Glutamatergic neuron (in vitro differentiated cells): ENCODE results near the gene TPSD1. TPM values are rescaled to one million over a fixed set of nuclear protein-coding genes. Genes with fewer than 3 reads are reported as not detected.

Experiments used
- DNase-seq: peaks from one replicate; pipeline ENCODE4 v3.0.0; 2022
- H3K27ac Mint-ChIP-seq: one replicate; pipeline ENCODE4 v1.8.0; 2020; ENCODE audit warnings: mild to moderate bottlenecking, mixed read lengths, inconsistent platforms; ENCODE audit not compliant: unreplicated experiment
- H3K27me3 Mint-ChIP-seq: one replicate; pipeline ENCODE4 v1.8.0; 2020; ENCODE audit warnings: mild to moderate bottlenecking, moderate library complexity, mixed read lengths, inconsistent platforms; ENCODE audit not compliant: unreplicated experiment
- H3K36me3 Mint-ChIP-seq: one replicate; pipeline ENCODE4 v1.8.0; 2020; ENCODE audit warnings: mild to moderate bottlenecking, mixed read lengths, inconsistent platforms; ENCODE audit not compliant: unreplicated experiment
- H3K4me1 Mint-ChIP-seq: one replicate; pipeline ENCODE4 v1.8.0; 2020; ENCODE audit warnings: mild to moderate bottlenecking, low read depth, mixed read lengths, inconsistent platforms; ENCODE audit not compliant: unreplicated experiment
- H3K4me3 Mint-ChIP-seq: one replicate; pipeline ENCODE4 v1.8.0; 2020; ENCODE audit warnings: mild to moderate bottlenecking, mixed read lengths, inconsistent platforms; ENCODE audit not compliant: unreplicated experiment
- H3K9me3 Mint-ChIP-seq: one replicate; pipeline ENCODE4 v1.8.0; 2020; ENCODE audit warnings: mild to moderate bottlenecking, moderate library complexity, mixed read lengths, inconsistent platforms; ENCODE audit not compliant: unreplicated experiment
- CTCF ChIP-seq: fragments of 200-600 bp; sonication (generic); IDR thresholded peaks from one replicate; pipeline ENCODE4 v1.5.0; 2021; ENCODE audit not compliant: partially characterized antibody, unreplicated experiment
- total RNA-seq: library from RNA; stranded (reverse); fragmentation: NEBNext Ultra II Directional; extraction: Animal tissue kit (Norgen Biotek cat#: 25700); gene quantifications from one replicate; pipeline ENCODE4 v1.2.1, GENCODE V29; 2021; ENCODE audit not compliant: unreplicated experiment

The TPSD1 gene
- total RNA-seq, 1 donor from 2014 or later = not detected

DNA sequence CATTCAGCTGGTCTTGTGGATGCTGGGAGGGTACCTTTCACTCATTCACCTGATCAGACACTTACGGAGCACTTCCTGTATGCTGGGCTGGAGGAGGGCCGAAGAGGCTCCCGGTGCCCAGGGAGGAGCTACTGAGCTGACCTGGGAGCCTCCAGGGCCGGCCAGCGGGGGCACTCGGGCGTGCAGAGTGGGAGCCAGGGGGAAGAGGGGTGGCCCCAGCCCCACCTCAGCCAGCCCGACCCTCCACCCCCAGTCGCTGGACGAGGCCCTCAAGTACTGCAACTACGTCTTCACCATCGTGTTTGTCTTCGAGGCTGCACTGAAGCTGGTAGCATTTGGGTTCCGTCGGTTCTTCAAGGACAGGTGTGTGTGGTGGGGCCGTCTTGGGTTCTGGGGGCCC lies 41.1 kb upstream of the TPSD1 start:
- H3K27me3 Mint-ChIP-seq = peaks cover 4% of the 10 kb centered on the region
- no peak for TF ChIP-seq CTCF
- no peak for DNase-seq
- H3K4me3 Mint-ChIP-seq = no peak overlapping the region
- no peak overlapping the region for H3K27ac Mint-ChIP-seq
- H3K4me1 Mint-ChIP-seq = no peaks in the 10 kb centered on the region
- no peaks in the 10 kb centered on the region for H3K36me3 Mint-ChIP-seq
- peaks cover 3% of the 10 kb centered on the region for H3K9me3 Mint-ChIP-seq

DNA sequence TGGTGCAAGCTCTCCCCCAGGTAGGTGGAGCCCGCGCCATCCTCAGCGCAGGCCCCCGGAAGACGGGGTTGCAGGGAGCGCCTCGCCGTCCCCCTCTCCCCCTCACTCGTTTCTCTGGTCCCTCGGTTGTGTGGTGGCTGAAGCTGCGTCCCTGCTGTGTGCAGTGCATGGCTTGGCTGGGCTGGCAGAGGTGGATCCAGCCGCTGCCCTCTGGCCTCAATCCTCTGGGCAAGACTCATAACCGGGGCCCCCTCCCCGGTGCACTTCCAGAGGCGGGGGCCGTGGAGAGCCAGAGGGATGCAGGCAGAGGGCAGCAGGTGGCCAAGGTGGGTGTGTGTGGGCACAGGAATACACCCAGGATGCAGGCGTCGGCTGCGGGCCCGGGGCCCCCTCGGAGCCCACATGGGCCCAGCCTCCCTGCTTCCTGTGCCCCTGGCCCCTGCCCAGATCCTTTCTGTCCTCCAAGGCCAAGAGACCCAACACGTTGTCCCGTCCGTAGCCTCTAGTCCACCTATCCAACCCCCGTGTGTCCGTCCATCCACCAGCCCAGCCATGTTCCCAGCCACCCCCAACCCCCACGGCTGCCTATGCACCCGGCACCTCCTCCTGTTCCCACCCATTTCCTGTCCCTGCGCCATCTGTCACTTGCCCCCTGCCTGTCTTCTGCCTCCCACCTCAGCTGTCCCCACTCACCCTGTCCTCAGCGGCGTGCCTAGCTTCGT lies 40.1 kb upstream of the TPSD1 start:
- no peak overlapping the region for H3K27ac Mint-ChIP-seq
- H3K27me3 Mint-ChIP-seq = peaks cover 4% of the 10 kb centered on the region
- H3K9me3 Mint-ChIP-seq = peaks cover 3% of the 10 kb centered on the region
- no peaks in the 10 kb centered on the region for H3K36me3 Mint-ChIP-seq
- no peak for TF ChIP-seq CTCF
- no peak for DNase-seq
- H3K4me3 Mint-ChIP-seq = no peak overlapping the region
- H3K4me1 Mint-ChIP-seq = no peaks in the 10 kb centered on the region

DNA sequence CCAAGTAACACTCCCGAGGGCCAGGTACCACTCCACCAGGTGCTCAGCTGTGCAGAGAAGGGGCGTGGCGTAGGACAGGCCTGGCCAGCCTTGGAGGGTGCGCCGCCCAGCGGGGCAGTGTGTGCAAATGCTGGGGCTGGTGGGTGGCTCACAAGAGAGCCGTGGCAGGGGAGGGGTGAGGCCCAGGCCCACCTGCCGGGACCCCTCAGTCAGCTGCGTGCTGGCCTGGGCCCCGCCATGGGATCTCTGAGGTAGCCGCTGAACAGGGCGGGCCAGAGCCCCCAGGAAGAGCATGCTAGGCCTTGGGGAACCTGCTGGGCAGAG lies 39.6 kb upstream of the TPSD1 start:
- Mint-ChIP-seq H3K27ac (no peak overlapping the region), H3K27me3 (peaks cover 4% of the 10 kb centered on the region), H3K36me3 (no peaks in the 10 kb centered on the region), H3K4me1 (no peaks in the 10 kb centered on the region), H3K4me3 (no peak overlapping the region), H3K9me3 (peaks cover 3% of the 10 kb centered on the region)
- no peak for TF ChIP-seq CTCF
- DNase-seq = no peak

GRCh38 chr16:1216681-1217400 lies 39.0 kb upstream of the TPSD1 start:
- no peak for DNase-seq
- H3K36me3 Mint-ChIP-seq = no peaks in the 10 kb centered on the region

More at GRCh38 chr16:1216681-1217400, 39.0 kb upstream of the TPSD1 start:
- H3K27me3 Mint-ChIP-seq = peaks cover 8% of the 10 kb centered on the region
- H3K4me3 Mint-ChIP-seq = no peak overlapping the region
- H3K27ac Mint-ChIP-seq = no peak overlapping the region
- TF ChIP-seq CTCF = no peak
- H3K4me1 Mint-ChIP-seq = no peaks in the 10 kb centered on the region
- peaks cover 6% of the 10 kb centered on the region for H3K9me3 Mint-ChIP-seq
